Stomach (tissue), 4 donors: ENCODE measurements around the gene CACNA2D3.

Experiments
- EP300 ChIP-seq: sonication (generic); formaldehyde crosslinking; IDR thresholded peaks from one replicate; pipeline ENCODE4 v1.6.1; 2017; ENCODE audit warnings: antibody characterized with exemption
- POLR2A ChIP-seq, 4 donors: fragments of 450-650 bp; IDR thresholded peaks; one replicate each; pipeline ENCODE4 v1.6.1; 2016; ENCODE audit warnings: antibody characterized with exemption in 4 of 4, control low read depth in 2 of 4, mild to moderate bottlenecking in 1 of 4, moderate library complexity in 1 of 4
- POLR2AphosphoS5 ChIP-seq, 3 donors: sonication (generic); formaldehyde crosslinking; IDR thresholded peaks; one replicate each; pipeline ENCODE4 v1.6.1; 2016; ENCODE audit warnings: antibody characterized with exemption in 3 of 3
- TF ChIP-seq, protein P1 (sequence below), 7 experiments: fragments of 450-650 bp in 4 of 7; fragments of 200-600 bp in 3 of 7; sonication (generic) in 3 of 7; IDR thresholded peaks; one replicate each; pipeline ENCODE4 v1.5.1; 2016 to 2019; ENCODE audit warnings: antibody characterized with exemption in 7 of 7, control low read depth in 2 of 7, mild to moderate bottlenecking in 1 of 7

DNA sequence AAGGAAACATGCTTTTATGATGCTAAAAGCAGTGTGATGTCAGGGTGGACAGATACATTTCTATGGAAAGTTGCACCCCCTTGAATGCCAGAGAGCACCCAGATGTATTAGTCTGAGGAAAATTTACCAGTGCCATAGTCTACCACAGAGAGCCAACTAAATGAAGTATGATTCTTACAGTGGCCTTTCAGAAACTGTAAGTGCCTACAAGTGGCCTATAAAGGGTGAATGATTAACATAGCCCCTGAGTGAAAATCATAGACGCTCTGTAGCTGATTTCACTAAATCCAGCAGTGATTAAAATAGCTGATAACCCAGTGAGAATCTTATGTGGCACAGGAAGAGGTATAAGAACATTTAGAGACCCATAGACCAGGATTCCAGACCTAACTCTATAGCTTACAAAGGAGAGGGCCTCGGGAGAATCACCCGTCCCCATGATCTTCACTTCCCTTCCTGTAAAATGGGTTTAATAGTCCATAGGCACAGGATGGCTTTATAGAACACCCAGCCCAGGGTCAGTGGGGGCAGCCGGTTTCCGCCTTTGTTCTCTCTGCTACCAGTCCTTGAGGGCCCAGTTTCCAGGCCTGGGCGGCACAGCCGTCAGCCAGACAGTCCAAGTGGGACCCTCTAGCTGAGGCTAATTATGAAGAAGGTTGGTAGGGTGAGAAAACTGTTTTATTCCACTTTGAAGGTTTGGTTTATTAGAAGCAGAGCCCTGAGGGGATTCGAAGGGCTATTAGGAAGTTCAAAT lies 35.5 kb upstream of the CACNA2D3 start:
- TF ChIP-seq, protein P1, sequence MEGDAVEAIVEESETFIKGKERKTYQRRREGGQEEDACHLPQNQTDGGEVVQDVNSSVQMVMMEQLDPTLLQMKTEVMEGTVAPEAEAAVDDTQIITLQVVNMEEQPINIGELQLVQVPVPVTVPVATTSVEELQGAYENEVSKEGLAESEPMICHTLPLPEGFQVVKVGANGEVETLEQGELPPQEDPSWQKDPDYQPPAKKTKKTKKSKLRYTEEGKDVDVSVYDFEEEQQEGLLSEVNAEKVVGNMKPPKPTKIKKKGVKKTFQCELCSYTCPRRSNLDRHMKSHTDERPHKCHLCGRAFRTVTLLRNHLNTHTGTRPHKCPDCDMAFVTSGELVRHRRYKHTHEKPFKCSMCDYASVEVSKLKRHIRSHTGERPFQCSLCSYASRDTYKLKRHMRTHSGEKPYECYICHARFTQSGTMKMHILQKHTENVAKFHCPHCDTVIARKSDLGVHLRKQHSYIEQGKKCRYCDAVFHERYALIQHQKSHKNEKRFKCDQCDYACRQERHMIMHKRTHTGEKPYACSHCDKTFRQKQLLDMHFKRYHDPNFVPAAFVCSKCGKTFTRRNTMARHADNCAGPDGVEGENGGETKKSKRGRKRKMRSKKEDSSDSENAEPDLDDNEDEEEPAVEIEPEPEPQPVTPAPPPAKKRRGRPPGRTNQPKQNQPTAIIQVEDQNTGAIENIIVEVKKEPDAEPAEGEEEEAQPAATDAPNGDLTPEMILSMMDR (IDR thresholded peaks at IDR 0.05): no peak
- no peak for TF ChIP-seq EP300
- TF ChIP-seq POLR2A (IDR thresholded peaks at IDR 0.05): no peak
- TF ChIP-seq POLR2AphosphoS5 (IDR thresholded peaks at IDR 0.05): no peak
